Measurements from ENCODE around the gene NSD1.

Gene NSD1

DNA sequence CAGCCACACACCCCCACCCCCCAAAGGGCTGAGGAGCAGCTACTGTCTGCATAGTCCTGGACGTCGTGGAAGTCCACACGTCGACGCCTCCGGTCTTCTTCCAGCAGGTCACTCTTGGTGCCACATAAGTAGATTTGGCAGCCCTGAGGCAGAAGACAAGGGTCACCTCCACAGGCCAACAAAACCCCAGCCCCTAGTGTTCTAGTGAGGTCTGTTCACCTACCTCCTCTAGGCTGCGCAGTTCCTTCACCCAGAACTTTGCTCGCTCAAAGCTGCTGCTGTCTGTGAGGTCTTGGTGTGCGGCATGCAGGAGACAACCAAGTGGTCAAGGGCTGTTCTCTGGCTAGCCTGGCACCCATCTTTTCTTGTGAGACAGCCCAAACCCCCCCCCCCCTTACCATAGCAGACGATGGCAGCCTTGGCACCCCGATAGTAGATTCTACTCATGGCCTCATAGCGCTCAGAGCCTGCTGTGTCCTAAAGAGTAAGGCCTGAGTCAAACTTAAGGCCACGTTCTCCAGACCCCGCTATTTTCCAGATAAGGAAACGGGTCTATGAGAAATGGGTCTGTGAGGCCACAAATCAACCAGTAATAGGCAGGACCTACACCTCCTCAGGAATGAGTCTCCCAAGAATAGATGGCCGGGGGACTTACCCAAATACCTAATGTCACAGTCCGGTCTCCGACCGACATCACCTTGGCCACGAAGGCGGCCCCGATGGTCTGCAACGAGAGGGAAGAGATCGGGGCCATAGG is 169.0 kb downstream of the NSD1 start:
- TF ChIP-seq POLR2AphosphoS5 (IDR thresholded peaks at IDR 0.05; ENCODE audit: low read depth, low read length) (no peak), SIN3A (IDR thresholded peaks at IDR 0.05; ENCODE audit: borderline replicate concordance, insufficient read depth, low read length) (no peak), REST (IDR thresholded peaks at IDR 0.05; ENCODE audit: insufficient read depth in 1 of 2, low read depth in 2 of 2, low read length in 2 of 2) (no peak), FOXP2 (optimal IDR thresholded peaks at IDR 0.05; ENCODE audit: borderline replicate concordance, extremely low read depth, extremely low read length, insufficient read depth) (no peak), TAF1 (IDR thresholded peaks at IDR 0.05; ENCODE audit: borderline replicate concordance, insufficient read depth, low read length) (no peak)

- TF ChIP-seq REST (IDR thresholded peaks at IDR 0.05; ENCODE audit: insufficient read depth in 1 of 2, low read depth in 2 of 2, low read length in 2 of 2) (no peak), POLR2AphosphoS5 (IDR thresholded peaks at IDR 0.05; ENCODE audit: low read depth, low read length) (peak; percentile 72; the same call in 1 of the 2 replicates), TAF1 (IDR thresholded peaks at IDR 0.05; ENCODE audit: borderline replicate concordance, insufficient read depth, low read length) (peak; percentile 71; the same call in 1 of the 2 replicates)
These were observed 169.8 kb downstream of the NSD1 start, which contains the start of the genes PRELID1 and RAB24 for GRCh38 chr5:177303121-177303924. TSS of gene PRELID1 (plus strand) at chr5:177303799. CDS start at chr5:177303986, 187 bp downstream. TSS of gene RAB24 (minus strand) at chr5:177303719. CDS start at chr5:177303288, 431 bp downstream.

DNA sequence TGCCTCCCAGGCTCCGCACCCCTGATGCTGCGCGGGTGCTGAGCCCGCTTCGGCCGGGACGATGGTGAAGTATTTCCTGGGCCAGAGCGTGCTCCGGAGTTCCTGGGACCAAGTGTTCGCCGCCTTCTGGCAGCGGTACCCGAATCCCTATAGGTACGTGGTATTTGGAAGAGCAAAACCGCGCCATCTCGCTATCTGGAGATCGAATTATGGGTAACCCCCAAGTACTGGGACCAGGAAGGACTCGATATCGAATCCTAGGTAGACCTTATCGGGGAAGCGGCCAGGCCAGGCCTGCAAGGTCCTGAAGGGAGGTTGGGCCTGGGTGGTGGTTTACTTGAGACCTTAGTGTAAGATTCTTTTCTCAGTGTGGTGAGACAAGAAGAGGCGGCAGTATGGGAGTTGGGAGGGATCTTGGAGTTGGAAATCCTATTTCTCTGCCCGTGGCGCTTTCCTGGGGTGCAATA is 170.4 kb downstream of the NSD1 start:
- no peak for TF ChIP-seq TAF1 (IDR thresholded peaks at IDR 0.05; ENCODE audit: borderline replicate concordance, insufficient read depth, low read length)
- no peak for TF ChIP-seq POLR2AphosphoS5 (IDR thresholded peaks at IDR 0.05; ENCODE audit: low read depth, low read length)
- no peak for TF ChIP-seq FOXP2 (optimal IDR thresholded peaks at IDR 0.05; ENCODE audit: borderline replicate concordance, extremely low read depth, extremely low read length, insufficient read depth)
- TF ChIP-seq SIN3A (IDR thresholded peaks at IDR 0.05; ENCODE audit: borderline replicate concordance, insufficient read depth, low read length), result no peak
- no peak for TF ChIP-seq REST (IDR thresholded peaks at IDR 0.05; ENCODE audit: insufficient read depth in 1 of 2, low read depth in 2 of 2, low read length in 2 of 2)

- TF ChIP-seq FOXP2 (optimal IDR thresholded peaks at IDR 0.05; ENCODE audit: borderline replicate concordance, extremely low read depth, extremely low read length, insufficient read depth) (no peak), POLR2AphosphoS5 (IDR thresholded peaks at IDR 0.05; ENCODE audit: low read depth, low read length) (0 out of 2 replicates have a peak, but pooled peaks have one; percentile 20)
These were observed 171.0 kb downstream of the NSD1 start for GRCh38 chr5:177304392-177305119.

Data from PFSK-1 (cell line).